ENCODE results near the gene SMG5. TPM values are rescaled to one million over a fixed set of nuclear protein-coding genes. Genes with fewer than 3 reads are reported as not detected.

Gene SMG5
- polyA plus RNA-seq, 1 experiment = 20.8 TPM

DNA sequence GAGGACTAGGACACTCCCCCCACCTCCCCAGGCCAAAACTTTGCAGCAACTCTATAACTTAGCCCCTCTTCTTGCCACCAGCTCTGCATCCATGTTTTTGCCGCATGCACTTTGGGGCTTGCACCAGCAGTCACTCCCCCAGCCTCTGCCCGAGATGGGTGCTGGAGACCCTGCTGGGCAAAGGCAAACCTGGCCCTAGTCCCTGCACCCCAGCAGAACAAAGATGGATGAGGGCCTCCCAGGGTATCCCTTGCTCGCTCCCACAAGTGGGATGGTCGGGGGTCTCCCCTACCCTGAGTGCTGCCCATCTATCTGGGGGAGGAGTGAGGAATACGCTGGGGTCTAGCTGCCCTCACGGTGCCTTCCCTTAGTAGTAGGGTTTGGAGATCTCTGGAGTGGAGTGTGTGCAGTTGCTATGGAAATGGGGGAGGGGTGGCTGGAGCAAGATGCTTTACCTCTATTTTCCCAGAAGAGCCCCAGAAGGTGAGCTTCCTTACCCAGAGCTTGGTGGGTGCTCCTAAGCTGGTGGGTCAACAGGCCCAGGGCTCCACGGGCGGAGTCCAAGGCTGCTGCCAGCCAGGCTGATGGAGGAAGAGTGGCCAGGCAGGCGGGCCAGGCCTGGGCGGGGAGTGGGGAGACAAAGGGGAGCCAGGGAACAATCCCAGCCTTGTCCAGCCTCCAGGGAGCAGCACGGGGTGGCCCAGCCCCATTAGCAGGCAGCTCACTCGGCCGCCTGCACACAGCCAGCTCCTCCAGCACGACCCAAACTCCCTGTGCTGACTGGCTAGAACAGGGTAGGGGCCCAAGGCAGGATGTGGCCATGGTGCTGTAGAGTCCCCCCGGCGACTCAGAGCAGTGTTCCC lies 34.9 kb downstream of the SMG5 start, which contains the start of gene PAQR6:
Gene PAQR6 (minus strand): TSS at position 597 of the 863 bp plus-strand sequence. CDS start 1,325 bp downstream, outside the sequence.
- TF ChIP-seq CTCF (IDR thresholded peaks at IDR 0.05; ENCODE audit: low read depth, low read length) = no peak
- no peaks in the 10 kb centered on the region for H3K27me3 ChIP-seq (ENCODE audit: control insufficient read depth, insufficient read depth, low read length)
- H3K27ac ChIP-seq (ENCODE audit: low read depth, low read length) = no peak within 1 kb of the TSS
- no peaks in the 10 kb centered on the region; the same call in 1 of the 2 replicates for H3K9me3 ChIP-seq (ENCODE audit: control insufficient read depth, insufficient read depth, low read length)
- DNase-seq (ENCODE audit: low read depth, low spot score) = no peak
- ChIA-PET CTCF (no interaction called here), POLR2A (interaction anchor here (0.6 kb wide), 1 partner anchor 14 kb away, joined by 4 read pairs; no protein-coding TSS in a partner anchor)
- no peak within 1 kb of the TSS for H3K4me3 ChIP-seq (ENCODE audit: low read depth, low read length)

- CTCF ChIA-PET = no interaction called here
- H3K4me3 ChIP-seq (ENCODE audit: low read depth, low read length) = no peak overlapping the region
- no peaks in the 10 kb centered on the region for H3K27me3 ChIP-seq (ENCODE audit: control insufficient read depth, insufficient read depth, low read length)
- POLR2A ChIA-PET = interaction anchor here (0.6 to 1.2 kb wide), 3 partner anchors 14 to 120 kb away, joined by 3 to 7 read pairs (median 4); partner anchors contain the start of gene PMF1
- no peaks in the 10 kb centered on the region; the same call in 1 of the 2 replicates for H3K9me3 ChIP-seq (ENCODE audit: control insufficient read depth, insufficient read depth, low read length)
- no peak for TF ChIP-seq CTCF (IDR thresholded peaks at IDR 0.05; ENCODE audit: low read depth, low read length)
- no peak overlapping the region for H3K27ac ChIP-seq (ENCODE audit: low read depth, low read length)
- no peak for DNase-seq (ENCODE audit: low read depth, low spot score)
Observed at GRCh38 chr1:156246781-156247459, 35.7 kb downstream of the SMG5 start.

DNA sequence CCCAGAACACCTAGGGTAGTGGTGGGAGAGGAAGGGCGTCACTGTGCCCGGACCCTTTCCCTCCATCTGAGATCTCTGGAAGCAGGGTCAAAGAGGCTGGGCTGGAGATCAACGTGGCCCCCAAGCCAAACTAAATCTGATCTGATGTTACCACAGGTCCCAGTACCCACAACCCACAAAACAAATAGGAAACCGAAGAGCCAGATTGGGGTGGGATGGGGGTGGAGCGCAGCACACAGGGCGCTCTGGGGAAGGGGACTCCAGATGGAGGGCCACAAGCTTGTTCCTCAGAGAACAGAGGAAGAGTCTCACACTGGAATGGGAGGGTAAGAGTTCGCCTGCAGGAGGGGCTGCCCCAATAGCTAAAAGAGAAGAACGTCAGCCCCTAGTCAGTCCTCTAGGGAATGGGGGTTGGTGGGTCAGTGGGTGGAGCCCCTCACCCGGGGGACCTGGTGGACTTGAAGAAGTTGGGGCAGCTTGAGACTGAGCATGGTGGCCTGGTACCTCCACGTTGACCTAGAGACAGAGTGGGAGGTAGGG lies 36.3 kb downstream of the SMG5 start:
- POLR2A ChIA-PET = interaction anchor here (0.9 to 1.2 kb wide), 2 partner anchors 33 to 119 kb away, joined by 3 to 7 read pairs; partner anchors contain the start of gene PMF1

GRCh38 chr1:156245451-156246232 lies 37.0 kb downstream of the SMG5 start:
- H3K27ac ChIP-seq (ENCODE audit: low read depth, low read length) = no peak overlapping the region
- H3K27me3 ChIP-seq (ENCODE audit: control insufficient read depth, insufficient read depth, low read length) = no peaks in the 10 kb centered on the region
- DNase-seq (ENCODE audit: low read depth, low spot score) = no peak
- TF ChIP-seq CTCF (IDR thresholded peaks at IDR 0.05; ENCODE audit: low read depth, low read length) = no peak
- no peaks in the 10 kb centered on the region; the same call in 1 of the 2 replicates for H3K9me3 ChIP-seq (ENCODE audit: control insufficient read depth, insufficient read depth, low read length)
- CTCF ChIA-PET = no interaction called here
- peak overlapping the region; percentile 40 for H3K4me3 ChIP-seq (ENCODE audit: low read depth, low read length)
- POLR2A ChIA-PET = interaction anchor here (0.9 to 1.2 kb wide), 3 partner anchors 33 to 132 kb away, joined by 3 to 7 read pairs (median 3); partner anchors contain the start of gene PMF1

More for the DNA sequence above, 36.3 kb downstream of the SMG5 start:
- no peaks in the 10 kb centered on the region for H3K27me3 ChIP-seq (ENCODE audit: control insufficient read depth, insufficient read depth, low read length)
- no peak overlapping the region for H3K4me3 ChIP-seq (ENCODE audit: low read depth, low read length)
- H3K27ac ChIP-seq (ENCODE audit: low read depth, low read length) = no peak overlapping the region
- TF ChIP-seq CTCF (IDR thresholded peaks at IDR 0.05; ENCODE audit: low read depth, low read length) = no peak
- no peak for DNase-seq (ENCODE audit: low read depth, low spot score)
- H3K9me3 ChIP-seq (ENCODE audit: control insufficient read depth, insufficient read depth, low read length) = no peaks in the 10 kb centered on the region; the same call in 1 of the 2 replicates
- CTCF ChIA-PET = no interaction called here

All from AG04450 (cell line).